ENCODE measurements around the gene NRIP1.

The NRIP1 gene

GRCh38 chr21:15011967-15012366, 52.8 kb downstream of the NRIP1 start:
- Histone ChIP-seq H3K4me1 (ENCODE audit: control insufficient read depth in 1 of 2, insufficient read depth in 1 of 2, low read depth in 1 of 2, low read length in 1 of 2) (no peaks in the 10 kb centered on the region), H3K27me3 (no peaks in the 10 kb centered on the region), H3K36me3 (no peaks in the 10 kb centered on the region), H3K27ac (no peak overlapping the region), H3K9me3 (no peaks in the 10 kb centered on the region), H3K4me3 (ENCODE audit: low read depth in 1 of 2, low read length in 1 of 2) (no peak overlapping the region)
- TF ChIP-seq CTCF (IDR thresholded peaks at IDR 0.05), result no peak

GRCh38 chr21:15010645-15011044, 54.2 kb downstream of the NRIP1 start:
- Histone ChIP-seq H3K4me1 (ENCODE audit: control insufficient read depth in 1 of 2, insufficient read depth in 1 of 2, low read depth in 1 of 2, low read length in 1 of 2) (no peaks in the 10 kb centered on the region), H3K36me3 (no peaks in the 10 kb centered on the region), H3K4me3 (ENCODE audit: low read depth in 1 of 2, low read length in 1 of 2) (no peak overlapping the region), H3K27ac (no peak overlapping the region), H3K27me3 (no peaks in the 10 kb centered on the region), H3K9me3 (no peaks in the 10 kb centered on the region)
- no peak for TF ChIP-seq CTCF (IDR thresholded peaks at IDR 0.05)

- TF ChIP-seq CTCF (IDR thresholded peaks at IDR 0.05), result no peak
- no peak overlapping the region for H3K27ac ChIP-seq
- no peak overlapping the region for H3K4me3 ChIP-seq (ENCODE audit: low read depth in 1 of 2, low read length in 1 of 2)
- peaks cover 0 to 7% of the 10 kb centered on the region in 2 experiments for H3K4me1 ChIP-seq (ENCODE audit: control insufficient read depth in 1 of 2, insufficient read depth in 1 of 2, low read depth in 1 of 2, low read length in 1 of 2)
- no peaks in the 10 kb centered on the region for H3K9me3 ChIP-seq
- H3K36me3 ChIP-seq, result no peaks in the 10 kb centered on the region
- H3K27me3 ChIP-seq, result no peaks in the 10 kb centered on the region
These were observed 54.9 kb downstream of the NRIP1 start for GRCh38 chr21:15009837-15010363.

GRCh38 chr21:15007716-15008296, 57.0 kb downstream of the NRIP1 start:
- Histone ChIP-seq H3K4me3 (ENCODE audit: low read depth in 1 of 2, low read length in 1 of 2) (no peak overlapping the region), H3K27ac (no peak overlapping the region), H3K9me3 (no peaks in the 10 kb centered on the region), H3K27me3 (no peaks in the 10 kb centered on the region), H3K36me3 (no peaks in the 10 kb centered on the region), H3K4me1 (ENCODE audit: control insufficient read depth in 1 of 2, insufficient read depth in 1 of 2, low read depth in 1 of 2, low read length in 1 of 2) (peaks cover 7 to 18% of the 10 kb centered on the region in 2 experiments)
- TF ChIP-seq CTCF (IDR thresholded peaks at IDR 0.05), result no peak

- Histone ChIP-seq H3K27ac (no peak overlapping the region), H3K36me3 (no peaks in the 10 kb centered on the region), H3K27me3 (no peaks in the 10 kb centered on the region), H3K4me1 (ENCODE audit: control insufficient read depth in 1 of 2, insufficient read depth in 1 of 2, low read depth in 1 of 2, low read length in 1 of 2) (peaks cover 7 to 18% of the 10 kb centered on the region in 2 experiments), H3K9me3 (no peaks in the 10 kb centered on the region), H3K4me3 (ENCODE audit: low read depth in 1 of 2, low read length in 1 of 2) (no peak overlapping the region)
- no peak for TF ChIP-seq CTCF (IDR thresholded peaks at IDR 0.05)
These were observed 58.1 kb downstream of the NRIP1 start for GRCh38 chr21:15006594-15007230.
